ENCODE results near the gene PPM1A. TPM values are rescaled to one million over a fixed set of nuclear protein-coding genes. Genes with fewer than 3 reads are reported as not detected.

The PPM1A gene
- total and polyA plus RNA-seq, 2 experiments from 2014 or later: 29.8 to 34.1 TPM

GRCh38 chr14:60251877-60252276 lies 2.9 kb downstream of the PPM1A start:
- H4K20me1 ChIP-seq (replicated peaks; ENCODE audit: insufficient read depth): no peaks in the 10 kb centered on the region
- Mint-ChIP-seq H3K27ac (peak overlapping the region; percentile 84), H3K9me3 (no peaks in the 10 kb centered on the region; the same call in 2 of the 3 replicates), H3K27me3 (ENCODE audit: insufficient read depth, low read depth, poor library complexity) (peaks cover 10% of the 10 kb centered on the region), H3K4me1 (peaks cover 56% of the 10 kb centered on the region), H3K36me3 (ENCODE audit: low read depth) (peaks cover 2% of the 10 kb centered on the region; the same call in 2 of the 3 replicates), H3K4me3 (peak overlapping the region; percentile 90)
- peaks cover 37% of the 10 kb centered on the region for H3K4me1 ChIP-seq (ENCODE audit: insufficient read depth)
- DNase-seq (ENCODE audit: low spot score) (no peak), ATAC-seq (no peak)
- H3K27ac ChIP-seq (ENCODE audit: low read depth): no peak overlapping the region
- no peaks in the 10 kb centered on the region for H3K9me2 ChIP-seq (ENCODE audit: insufficient read depth)
- peaks cover 5% of the 10 kb centered on the region; the same call in 1 of the 2 replicates for H3F3A ChIP-seq (replicated peaks; ENCODE audit: low read depth)
- H3K36me3 ChIP-seq (ENCODE audit: insufficient read depth): no peaks in the 10 kb centered on the region
- peak overlapping the region; percentile 84; the same call in 1 of the 2 replicates for H3K4me3 ChIP-seq
- peak overlapping the region; percentile 96 for H3K4me2 ChIP-seq
- H3K79me2 ChIP-seq (replicated peaks; ENCODE audit: insufficient read depth): peaks cover 69% of the 10 kb centered on the region
- TF ChIP-seq NANOG (IDR thresholded peaks at IDR 0.05; ENCODE audit: borderline replicate concordance): no peak
- TF ChIP-seq POLR2AphosphoS5 (IDR thresholded peaks at IDR 0.05; ENCODE audit: low read depth): no peak
- no peak for TF ChIP-seq ZNF114 (CRISPR knock-in tag; IDR thresholded peaks at IDR 0.05)
- TF ChIP-seq ZNF462 (CRISPR knock-in tag; IDR thresholded peaks at IDR 0.05): no peak
- H2AFZ ChIP-seq: no peak overlapping the region
- no peaks in the 10 kb centered on the region for H3K27me3 ChIP-seq (ENCODE audit: insufficient read depth)

GRCh38 chr14:60252630-60253029 lies 3.6 kb downstream of the PPM1A start:
- Histone ChIP-seq H4K20me1 (replicated peaks; ENCODE audit: insufficient read depth) (no peaks in the 10 kb centered on the region), H2AFZ (no peak overlapping the region), H3K79me2 (replicated peaks; ENCODE audit: insufficient read depth) (peaks cover 77% of the 10 kb centered on the region), H3K9me2 (ENCODE audit: insufficient read depth) (no peaks in the 10 kb centered on the region), H3K4me1 (ENCODE audit: insufficient read depth) (peaks cover 37% of the 10 kb centered on the region), H3K27ac (ENCODE audit: low read depth) (no peak overlapping the region), H3K36me3 (ENCODE audit: insufficient read depth) (no peaks in the 10 kb centered on the region), H3K4me3 (no peak overlapping the region), H3K27me3 (ENCODE audit: insufficient read depth) (no peaks in the 10 kb centered on the region), H3K4me2 (no peak overlapping the region), H3F3A (replicated peaks; ENCODE audit: low read depth) (peaks cover 5% of the 10 kb centered on the region; the same call in 1 of the 2 replicates)
- Mint-ChIP-seq H3K27ac (no peak overlapping the region), H3K27me3 (ENCODE audit: insufficient read depth, low read depth, poor library complexity) (peaks cover 10% of the 10 kb centered on the region), H3K9me3 (no peaks in the 10 kb centered on the region), H3K4me3 (0 out of 3 replicates have a peak overlapping the region, but pooled peaks have one; percentile 22), H3K36me3 (ENCODE audit: low read depth) (no peaks in the 10 kb centered on the region; the same call in 2 of the 3 replicates), H3K4me1 (peaks cover 52% of the 10 kb centered on the region)
- DNase-seq (ENCODE audit: low spot score) (no peak), ATAC-seq (no peak)
- TF ChIP-seq ZNF114 (CRISPR knock-in tag; IDR thresholded peaks at IDR 0.05) (no peak), ZNF331 (CRISPR knock-in tag; IDR thresholded peaks at IDR 0.05; ENCODE audit: low read depth) (no peak), NANOG (IDR thresholded peaks at IDR 0.05; ENCODE audit: borderline replicate concordance) (no peak), JUNB (IDR thresholded peaks at IDR 0.05; ENCODE audit: unreplicated experiment) (no peak), EZH2phosphoT487 (IDR thresholded peaks at IDR 0.05; ENCODE audit: unreplicated experiment) (no peak), REST (IDR thresholded peaks at IDR 0.05; ENCODE audit: unreplicated experiment) (no peak), POLR2AphosphoS5 (IDR thresholded peaks at IDR 0.05; ENCODE audit: low read depth) (no peak), CREB1 (CRISPR knock-in tag; IDR thresholded peaks at IDR 0.05; ENCODE audit: low read depth) (no peak)

Data from GM23338 (cell line).